ENCODE results near the gene TIMELESS. TPM values are rescaled to one million over a fixed set of nuclear protein-coding genes. Genes with fewer than 3 reads are reported as not detected.

Gene TIMELESS
- total RNA-seq, 4 donors from 2014 or later = 2.1 to 19.4 (median 5.6) TPM

DNA sequence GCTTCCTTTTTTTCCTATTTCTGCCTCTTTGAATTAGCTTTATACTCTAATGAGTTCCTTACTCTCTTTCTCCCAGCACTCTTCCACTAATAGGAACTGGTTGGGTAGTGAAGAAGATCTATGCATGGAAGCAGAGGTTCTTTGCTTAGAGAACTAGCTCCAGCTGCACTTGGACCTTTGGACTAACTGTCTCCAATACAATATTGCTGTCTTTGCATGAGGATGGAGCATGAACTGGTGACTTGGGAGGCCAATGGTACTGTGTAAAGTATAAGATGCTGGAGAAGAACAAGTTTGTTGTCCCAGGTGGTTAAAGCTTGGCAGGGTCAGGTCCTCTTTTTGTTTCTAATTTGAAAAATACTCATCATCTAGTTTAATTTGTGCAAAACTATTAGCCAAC is 41.1 kb upstream of the TIMELESS start:
- no peak for TF ChIP-seq POLR2A (IDR thresholded peaks at IDR 0.05)
- TF ChIP-seq, protein P1, sequence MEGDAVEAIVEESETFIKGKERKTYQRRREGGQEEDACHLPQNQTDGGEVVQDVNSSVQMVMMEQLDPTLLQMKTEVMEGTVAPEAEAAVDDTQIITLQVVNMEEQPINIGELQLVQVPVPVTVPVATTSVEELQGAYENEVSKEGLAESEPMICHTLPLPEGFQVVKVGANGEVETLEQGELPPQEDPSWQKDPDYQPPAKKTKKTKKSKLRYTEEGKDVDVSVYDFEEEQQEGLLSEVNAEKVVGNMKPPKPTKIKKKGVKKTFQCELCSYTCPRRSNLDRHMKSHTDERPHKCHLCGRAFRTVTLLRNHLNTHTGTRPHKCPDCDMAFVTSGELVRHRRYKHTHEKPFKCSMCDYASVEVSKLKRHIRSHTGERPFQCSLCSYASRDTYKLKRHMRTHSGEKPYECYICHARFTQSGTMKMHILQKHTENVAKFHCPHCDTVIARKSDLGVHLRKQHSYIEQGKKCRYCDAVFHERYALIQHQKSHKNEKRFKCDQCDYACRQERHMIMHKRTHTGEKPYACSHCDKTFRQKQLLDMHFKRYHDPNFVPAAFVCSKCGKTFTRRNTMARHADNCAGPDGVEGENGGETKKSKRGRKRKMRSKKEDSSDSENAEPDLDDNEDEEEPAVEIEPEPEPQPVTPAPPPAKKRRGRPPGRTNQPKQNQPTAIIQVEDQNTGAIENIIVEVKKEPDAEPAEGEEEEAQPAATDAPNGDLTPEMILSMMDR (IDR thresholded peaks at IDR 0.05) = no peak
- Histone ChIP-seq H3K36me3 (no peaks in the 10 kb centered on the region), H3K27me3 (no peaks in the 10 kb centered on the region), H3K9me3 (no peaks in the 10 kb centered on the region), H3K4me3 (no peak overlapping the region), H3K4me1 (no peaks in the 10 kb centered on the region), H3K27ac (no peak overlapping the region)
- DNase-seq = no peak
- intact Hi-C loops (cut with DNase I; ENCODE audit: low total_unique reads) = no loop called here

DNA sequence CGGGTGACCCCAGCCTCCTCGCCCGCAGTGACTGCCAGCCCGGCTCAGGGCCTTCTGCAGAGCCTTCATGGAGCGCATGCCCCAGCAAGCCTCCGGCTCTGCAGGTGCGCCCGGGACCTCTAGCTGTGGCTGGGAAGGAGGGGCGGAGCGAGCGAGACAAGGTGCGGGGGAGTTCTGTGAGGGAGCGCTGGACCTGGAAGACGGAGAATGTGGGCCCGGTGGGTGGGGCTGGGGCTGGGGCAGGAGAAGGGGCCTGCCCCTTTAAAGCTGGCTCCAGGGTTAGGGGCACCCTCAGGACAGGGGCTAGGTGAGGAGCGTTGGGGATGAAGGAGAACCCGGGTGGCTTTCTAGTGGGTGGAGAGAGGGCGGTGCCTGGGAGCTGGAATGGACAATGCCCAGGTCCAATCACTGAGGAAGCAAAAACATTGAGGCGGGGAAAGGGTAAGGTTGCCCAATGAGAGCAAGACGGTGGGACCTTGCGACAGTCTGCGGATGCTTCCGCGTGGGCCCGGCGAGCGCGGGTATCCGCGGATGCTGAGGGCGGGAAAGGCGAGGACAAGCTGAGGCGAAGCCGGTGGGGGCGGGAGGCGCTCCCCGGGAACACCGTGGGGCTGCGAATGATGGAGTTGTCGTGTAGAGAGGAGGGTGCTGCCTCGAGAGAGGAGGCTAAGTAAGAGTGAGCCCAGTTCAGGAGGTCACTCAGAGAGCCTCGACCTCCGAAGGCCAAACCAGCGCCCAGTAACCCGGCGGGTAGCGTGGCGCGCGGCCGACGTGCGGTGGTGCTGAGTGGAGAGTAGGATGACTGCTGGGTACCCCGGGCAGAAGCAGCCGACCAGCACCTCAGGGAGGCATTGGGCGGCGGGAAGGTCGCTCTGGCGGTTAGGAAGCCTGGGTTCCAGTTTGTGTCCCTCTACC is 39.1 kb upstream of the TIMELESS start, which contains the start of gene GLS2:
Gene GLS2, minus strand, starts transcription at position 121 of the 915 bp plus-strand sequence. Its CDS starts 43 bp downstream, at position 78.
- Histone ChIP-seq H3K36me3 (no peaks in the 10 kb centered on the region), H3K9me3 (no peaks in the 10 kb centered on the region), H3K4me3 (peak within 1 kb of the TSS; percentile 58 to 63), H3K27ac (peak within 1 kb of the TSS in 1 of 2 donors; percentile 53), H3K27me3 (no peaks in the 10 kb centered on the region), H3K4me1 (no peaks in the 10 kb centered on the region)
- DNase-seq = peak; percentile 71 to 76
- intact Hi-C loops (cut with DNase I; ENCODE audit: low total_unique reads) = no loop called here
- TF ChIP-seq POLR2A (IDR thresholded peaks at IDR 0.05) = no peak
- TF ChIP-seq, protein P1 (IDR thresholded peaks at IDR 0.05) = no peak

DNA sequence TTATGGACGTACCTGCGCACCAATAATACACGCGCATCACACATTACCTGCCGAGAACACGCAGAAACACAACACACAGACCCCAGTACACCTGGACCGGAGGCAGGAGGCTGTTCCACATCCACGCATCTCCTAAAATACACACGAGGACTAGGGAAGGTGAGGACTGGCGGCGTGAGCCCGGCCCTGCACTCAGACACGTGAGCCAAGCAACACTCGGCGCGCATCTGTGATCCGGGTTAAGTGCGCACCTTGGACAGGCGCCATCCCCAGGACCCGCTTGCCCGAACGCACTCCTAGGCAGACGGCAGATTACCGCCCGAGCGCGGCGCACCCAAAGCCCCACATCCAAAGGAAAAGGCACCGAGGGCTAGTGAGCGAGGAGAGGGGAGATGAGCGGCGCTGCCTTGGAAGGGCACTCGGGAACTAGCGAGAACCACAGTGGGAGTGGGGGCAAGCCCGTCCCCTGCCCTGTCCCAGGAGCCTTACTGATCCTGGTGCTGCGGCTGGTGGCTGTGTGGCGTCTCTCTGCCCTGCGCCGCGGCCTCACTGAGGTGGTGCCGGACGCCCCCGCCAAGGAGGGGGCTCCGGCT is 38.3 kb upstream of the TIMELESS start:
- intact Hi-C loops (cut with DNase I; ENCODE audit: low total_unique reads) = no loop called here
- no peak for TF ChIP-seq POLR2A (IDR thresholded peaks at IDR 0.05)
- TF ChIP-seq, protein P1 (IDR thresholded peaks at IDR 0.05) = no peak
- Histone ChIP-seq H3K36me3 (no peaks in the 10 kb centered on the region), H3K9me3 (no peaks in the 10 kb centered on the region), H3K4me1 (no peaks in the 10 kb centered on the region), H3K27ac (peak overlapping the region in 1 of 2 donors; percentile 53), H3K4me3 (peak overlapping the region; percentile 58 to 63), H3K27me3 (no peaks in the 10 kb centered on the region)
- DNase-seq = peak; percentile 36 to 39

DNA sequence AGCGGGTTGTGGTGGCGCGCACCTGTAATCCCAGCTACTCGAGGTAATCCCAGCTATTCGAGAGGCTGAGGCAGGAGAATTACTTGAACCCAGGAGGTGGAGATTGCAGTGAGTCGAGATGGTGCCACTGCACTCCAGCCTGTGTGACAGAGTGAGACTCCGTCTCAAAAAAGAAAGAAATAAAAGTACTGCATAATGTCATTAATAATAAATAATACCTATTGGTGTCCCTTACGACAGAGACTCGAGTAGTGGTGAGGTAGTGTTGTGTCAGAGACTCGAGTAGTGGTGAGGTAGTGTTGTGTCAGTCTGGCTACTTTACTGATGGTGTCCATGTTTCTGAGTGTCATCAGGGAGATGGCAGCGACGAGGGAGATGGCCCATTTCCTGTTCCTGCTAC is 37.5 kb upstream of the TIMELESS start:
- TF ChIP-seq POLR2A (IDR thresholded peaks at IDR 0.05) = no peak
- TF ChIP-seq, protein P1 (IDR thresholded peaks at IDR 0.05) = no peak
- Histone ChIP-seq H3K36me3 (no peaks in the 10 kb centered on the region), H3K27ac (no peak overlapping the region), H3K9me3 (no peaks in the 10 kb centered on the region), H3K4me1 (no peaks in the 10 kb centered on the region), H3K4me3 (no peak overlapping the region), H3K27me3 (no peaks in the 10 kb centered on the region)
- intact Hi-C loops (cut with DNase I; ENCODE audit: low total_unique reads) = no loop called here
- DNase-seq = no peak

DNA sequence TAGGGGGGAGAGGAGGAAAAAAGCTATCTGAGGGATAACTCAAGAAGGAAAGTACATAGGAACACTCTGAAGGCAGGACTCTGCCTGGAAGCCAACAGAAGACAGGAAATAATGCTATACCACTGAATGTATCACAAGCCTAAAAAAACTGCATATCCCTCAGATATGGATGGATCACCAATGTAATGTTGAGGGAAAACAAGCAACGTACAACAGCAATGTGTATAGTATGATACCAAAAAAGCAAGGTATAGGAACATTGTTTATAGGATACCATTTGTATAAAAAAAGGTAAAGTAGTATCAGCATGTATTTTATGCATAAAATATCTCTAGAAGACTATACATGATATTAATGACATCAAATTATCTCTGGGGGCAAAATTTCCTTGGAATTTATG is 35.3 kb upstream of the TIMELESS start:
- TF ChIP-seq, protein P1 (IDR thresholded peaks at IDR 0.05) = no peak
- no peak for TF ChIP-seq POLR2A (IDR thresholded peaks at IDR 0.05)
- Histone ChIP-seq H3K9me3 (no peaks in the 10 kb centered on the region), H3K27ac (no peak overlapping the region), H3K4me3 (no peak overlapping the region), H3K36me3 (no peaks in the 10 kb centered on the region), H3K27me3 (no peaks in the 10 kb centered on the region), H3K4me1 (no peaks in the 10 kb centered on the region)
- intact Hi-C loops (cut with DNase I; ENCODE audit: low total_unique reads) = no loop called here
- DNase-seq = no peak
